C4-2B (cell line): Measurements from ENCODE around the gene ZFR.

Experiments used
- H3K27ac ChIP-seq: fragments of 450-650 bp; 2 replicates; pipeline ENCODE4 v1.5.1; 2017
- ZFX ChIP-seq: fragments of 450-650 bp; IDR thresholded peaks from 2 replicates; pipeline ENCODE4 v1.6.1; 2017
- TF ChIP-seq, protein P1 (sequence below): fragments of 450-650 bp; conservative IDR thresholded peaks from 2 replicates; pipeline ENCODE4 v1.5.1; 2017; ENCODE audit warnings: mild to moderate bottlenecking

ZFR gene

DNA sequence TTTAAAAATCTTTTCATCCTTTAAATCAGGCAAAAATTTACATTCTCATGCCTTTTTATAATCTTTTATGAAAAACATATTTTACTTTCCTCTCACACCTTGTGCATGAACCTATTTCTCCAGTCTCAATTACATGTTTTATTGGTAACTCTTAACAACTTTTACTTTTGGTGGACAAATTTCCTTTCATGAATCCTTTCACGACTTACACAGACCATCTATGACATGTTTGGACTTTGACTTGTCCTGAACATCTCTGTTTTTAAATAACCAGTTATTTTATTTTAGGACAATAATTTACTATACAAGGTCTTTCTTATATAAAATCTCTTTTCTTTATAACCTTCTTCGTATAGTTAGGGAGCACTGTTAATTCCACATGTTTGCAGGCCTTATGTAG is 105.3 kb downstream of the ZFR start:
- no peak overlapping the region for H3K27ac ChIP-seq
- TF ChIP-seq, protein P1, sequence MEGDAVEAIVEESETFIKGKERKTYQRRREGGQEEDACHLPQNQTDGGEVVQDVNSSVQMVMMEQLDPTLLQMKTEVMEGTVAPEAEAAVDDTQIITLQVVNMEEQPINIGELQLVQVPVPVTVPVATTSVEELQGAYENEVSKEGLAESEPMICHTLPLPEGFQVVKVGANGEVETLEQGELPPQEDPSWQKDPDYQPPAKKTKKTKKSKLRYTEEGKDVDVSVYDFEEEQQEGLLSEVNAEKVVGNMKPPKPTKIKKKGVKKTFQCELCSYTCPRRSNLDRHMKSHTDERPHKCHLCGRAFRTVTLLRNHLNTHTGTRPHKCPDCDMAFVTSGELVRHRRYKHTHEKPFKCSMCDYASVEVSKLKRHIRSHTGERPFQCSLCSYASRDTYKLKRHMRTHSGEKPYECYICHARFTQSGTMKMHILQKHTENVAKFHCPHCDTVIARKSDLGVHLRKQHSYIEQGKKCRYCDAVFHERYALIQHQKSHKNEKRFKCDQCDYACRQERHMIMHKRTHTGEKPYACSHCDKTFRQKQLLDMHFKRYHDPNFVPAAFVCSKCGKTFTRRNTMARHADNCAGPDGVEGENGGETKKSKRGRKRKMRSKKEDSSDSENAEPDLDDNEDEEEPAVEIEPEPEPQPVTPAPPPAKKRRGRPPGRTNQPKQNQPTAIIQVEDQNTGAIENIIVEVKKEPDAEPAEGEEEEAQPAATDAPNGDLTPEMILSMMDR, result no peak

DNA sequence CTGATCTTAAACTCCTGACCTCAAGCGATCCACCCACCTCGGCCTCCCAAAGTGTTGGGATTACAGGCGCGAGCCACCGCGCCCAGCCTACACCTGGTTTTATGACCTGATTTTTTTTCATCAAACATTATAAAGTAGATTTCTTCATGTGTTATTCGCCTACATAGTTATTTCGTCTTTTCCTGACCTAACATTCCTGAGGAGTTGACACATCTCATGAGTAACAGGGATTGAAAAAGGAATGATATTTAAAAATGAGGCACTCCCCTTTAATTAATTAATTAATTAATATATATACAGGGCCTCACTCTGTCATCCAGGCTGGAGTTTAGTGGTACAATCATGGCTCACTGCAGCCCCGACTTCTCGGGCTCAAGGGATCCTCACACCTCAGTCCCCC is 111.6 kb downstream of the ZFR start:
- no peak overlapping the region for H3K27ac ChIP-seq
- no peak for TF ChIP-seq ZFX
- TF ChIP-seq, protein P1, result no peak

DNA sequence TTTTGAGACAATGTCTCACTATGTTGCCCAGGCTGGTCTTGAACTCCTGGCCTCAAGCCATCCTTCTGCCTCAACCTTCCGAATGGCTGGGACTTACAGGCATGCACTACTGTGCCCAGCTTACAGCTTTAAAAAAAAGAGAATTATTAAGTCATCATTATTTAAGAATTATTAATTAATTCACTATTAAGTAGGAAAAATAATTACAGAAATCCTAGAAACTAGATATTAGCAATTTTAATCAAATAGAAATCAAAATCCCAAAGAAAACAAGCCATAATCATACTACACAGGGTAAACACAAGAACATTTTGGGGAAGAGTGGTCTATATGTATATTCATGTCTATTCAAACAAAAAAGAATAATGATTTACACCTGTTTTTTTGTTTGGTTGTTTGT is 112.2 kb downstream of the ZFR start:
- H3K27ac ChIP-seq, result peak overlapping the region; percentile 55; the same call in 1 of the 2 replicates
- no peak for TF ChIP-seq ZFX
- TF ChIP-seq, protein P1, result no peak

DNA sequence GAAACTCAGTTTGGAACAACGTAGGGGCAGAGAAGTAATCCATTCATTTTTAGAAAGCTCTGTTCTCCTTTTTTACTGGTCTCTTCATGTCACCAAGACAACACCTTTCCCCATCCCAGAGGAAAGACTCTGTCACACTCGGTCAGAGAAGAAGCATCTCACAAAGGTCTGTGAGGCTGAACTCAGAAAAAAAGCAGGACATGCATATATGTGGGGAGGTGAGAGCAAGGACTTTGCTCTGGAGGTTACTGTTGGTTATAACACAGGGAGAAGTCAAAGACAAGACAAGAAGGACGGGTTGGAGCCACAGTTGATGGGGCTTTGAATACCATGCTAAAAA is 112.6 kb downstream of the ZFR start:
- H3K27ac ChIP-seq, result peak overlapping the region; percentile 55; the same call in 1 of the 2 replicates
- TF ChIP-seq ZFX, result no peak
- TF ChIP-seq, protein P1, result no peak

DNA sequence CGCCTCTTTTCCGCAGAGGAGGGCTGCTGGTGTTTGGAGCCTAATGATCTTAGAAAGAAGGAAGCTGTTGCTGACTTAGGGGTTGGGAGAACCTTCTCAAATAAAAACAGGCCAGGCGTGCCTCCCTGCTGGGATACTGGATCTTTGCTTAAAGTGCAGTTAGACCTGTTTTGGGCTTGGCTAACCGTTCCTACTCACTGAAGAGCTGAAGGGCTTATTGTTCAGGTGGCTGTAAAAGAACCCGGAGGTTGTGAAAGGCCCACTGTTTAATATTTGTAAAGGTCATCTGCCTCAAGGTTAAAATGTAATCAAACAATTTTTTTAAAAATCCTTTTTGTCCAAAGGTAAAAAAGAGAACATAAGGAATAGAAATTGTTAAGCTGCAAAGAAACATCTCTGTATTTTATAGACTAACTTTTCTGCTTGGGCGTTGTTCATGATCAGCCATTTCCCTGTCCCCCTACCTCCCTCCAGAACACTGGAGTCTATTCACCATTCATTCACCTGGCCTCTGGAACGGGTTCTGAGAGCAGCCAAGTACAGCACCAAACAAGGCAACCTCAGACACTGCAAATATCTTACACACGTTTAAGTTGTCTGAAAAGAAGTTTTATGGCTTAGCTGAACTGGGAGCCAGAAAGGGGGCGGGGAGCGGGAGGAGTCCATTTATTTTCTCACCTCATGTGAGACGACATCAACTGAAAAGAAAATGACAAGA is 113.2 kb downstream of the ZFR start:
- peak overlapping the region; percentile 55; the same call in 1 of the 2 replicates for H3K27ac ChIP-seq
- TF ChIP-seq, protein P1, result no peak
- TF ChIP-seq ZFX, result no peak

DNA sequence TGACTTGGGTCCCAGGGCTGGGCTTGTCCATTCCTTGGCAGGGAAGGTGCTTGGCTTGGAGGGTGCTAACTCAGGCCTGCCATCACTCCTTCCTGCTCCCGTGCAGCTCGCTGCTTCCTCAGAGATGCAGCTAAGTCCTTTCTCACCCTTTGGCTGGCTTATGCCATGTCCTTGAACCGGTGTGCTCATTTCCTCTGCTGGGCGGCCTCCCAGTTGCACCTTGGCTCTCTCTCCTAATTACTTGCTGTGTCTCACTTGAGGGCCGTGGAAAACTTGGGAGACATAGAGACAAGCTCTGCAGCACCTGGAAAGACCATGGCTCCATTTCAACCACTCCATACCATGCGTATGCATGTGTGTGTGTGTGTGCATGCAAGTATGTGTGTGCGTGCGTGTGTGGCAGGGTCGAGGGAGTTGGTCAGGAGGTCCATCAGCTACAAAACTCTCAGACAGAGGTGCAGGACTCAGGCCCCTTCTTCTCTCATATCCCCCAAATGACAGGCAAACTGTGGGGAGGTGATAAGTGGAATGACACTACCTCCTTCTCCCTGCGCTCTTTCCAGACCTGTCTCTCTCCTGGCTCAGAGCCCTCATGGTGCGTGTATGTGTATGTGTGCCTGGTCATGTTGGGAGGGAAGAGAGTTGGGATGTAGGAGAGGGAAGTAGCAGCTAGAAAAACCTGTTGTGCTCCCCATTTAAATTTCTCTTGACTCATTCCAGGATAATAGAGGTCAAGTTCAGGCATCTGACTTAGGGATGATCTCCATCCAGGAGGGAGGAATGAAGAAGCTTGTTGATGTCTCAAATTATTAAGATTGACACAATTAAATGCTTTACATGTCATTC is 114.2 kb downstream of the ZFR start:
- peak overlapping the region; percentile 55 for H3K27ac ChIP-seq
- no peak for TF ChIP-seq ZFX

DNA sequence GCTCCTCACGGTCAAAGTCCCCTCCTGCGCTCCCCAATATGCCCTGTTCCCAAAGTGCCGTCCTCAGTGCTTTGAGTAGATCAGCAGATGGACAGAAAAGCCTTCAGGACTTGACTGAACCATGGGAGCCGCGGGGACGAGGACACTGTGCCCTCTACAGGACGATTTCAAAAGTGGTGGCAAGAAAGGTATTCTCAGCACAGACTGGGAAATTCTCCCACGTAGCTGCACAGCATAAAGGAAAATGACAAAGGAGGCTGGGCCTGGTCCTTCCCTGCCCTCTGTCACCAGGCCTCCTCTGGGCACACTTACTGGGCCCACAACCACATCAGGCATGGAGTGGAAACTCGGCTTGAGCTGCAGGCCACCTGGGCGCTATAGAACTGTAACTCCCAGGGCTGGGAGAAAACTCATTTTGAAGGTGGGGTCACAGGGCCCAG is 115.1 kb downstream of the ZFR start:
- peak overlapping the region; percentile 55 for H3K27ac ChIP-seq
- TF ChIP-seq, protein P1, result peak; percentile 92
- TF ChIP-seq ZFX, result no peak; the same call in 1 of the 2 replicates
